Activated T-cell treated with anti-CD3 and anti-CD28 coated beads for 1 hour (primary cell): Measurements from ENCODE around the gene KCTD1.

ENCODE experiments used
- DNase-seq: peaks from one replicate; pipeline ENCODE4 v3.0.0-alpha.2; 2020; ENCODE audit warnings: low read depth

The KCTD1 gene

GRCh38 chr18:26480897-26481795 is 67.2 kb downstream of the KCTD1 start:
- DNase-seq: no peak

GRCh38 chr18:26479681-26480079 is 68.7 kb downstream of the KCTD1 start:
- no peak for DNase-seq

GRCh38 chr18:26479065-26479680 is 69.2 kb downstream of the KCTD1 start:
- DNase-seq: no peak

- no peak for DNase-seq
Observed at GRCh38 chr18:26477828-26478466, 70.4 kb downstream of the KCTD1 start.

GRCh38 chr18:26476697-26477096 is 71.7 kb downstream of the KCTD1 start:
- DNase-seq: no peak

- DNase-seq: no peak
Observed at GRCh38 chr18:26474542-26474941, 73.8 kb downstream of the KCTD1 start.

GRCh38 chr18:26473672-26474071 is 74.7 kb downstream of the KCTD1 start:
- DNase-seq: no peak

- DNase-seq: no peak
Observed at GRCh38 chr18:26471826-26472225, 76.5 kb downstream of the KCTD1 start.

GRCh38 chr18:26471027-26471426 is 77.3 kb downstream of the KCTD1 start:
- no peak for DNase-seq

GRCh38 chr18:26470011-26470637 is 78.2 kb downstream of the KCTD1 start:
- no peak for DNase-seq

- DNase-seq: no peak
Observed at GRCh38 chr18:26468931-26469340, 79.4 kb downstream of the KCTD1 start.

- DNase-seq: no peak
Observed at GRCh38 chr18:26466026-26466425, 82.3 kb downstream of the KCTD1 start.

GRCh38 chr18:26465431-26465830 is 82.9 kb downstream of the KCTD1 start:
- DNase-seq: no peak

- DNase-seq: no peak
Observed at GRCh38 chr18:26464128-26465011, 84.0 kb downstream of the KCTD1 start.

- DNase-seq: no peak
Observed at GRCh38 chr18:26462355-26462754, 86.0 kb downstream of the KCTD1 start.

GRCh38 chr18:26461405-26461804 is 86.9 kb downstream of the KCTD1 start:
- DNase-seq: no peak

- DNase-seq: no peak
Observed at GRCh38 chr18:26460449-26461091, 87.8 kb downstream of the KCTD1 start.

GRCh38 chr18:26459884-26460283 is 88.5 kb downstream of the KCTD1 start:
- no peak for DNase-seq

- no peak for DNase-seq
Observed at GRCh38 chr18:26459340-26459739, 89.0 kb downstream of the KCTD1 start.

GRCh38 chr18:26458526-26459232 is 89.7 kb downstream of the KCTD1 start:
- no peak for DNase-seq
